Measurements from ENCODE around the gene KPTN. TPM values are rescaled to one million over a fixed set of nuclear protein-coding genes. Genes with fewer than 3 reads are reported as not detected.

Gene KPTN
- total and polyA plus RNA-seq, 7 experiments from 2014 or later, result 4.4 to 9.2 (median 6.7) TPM

- Mint-ChIP-seq H3K27ac (no peak overlapping the region), H3K4me1 (peaks cover 10 to 20% (median 17%) of the 10 kb centered on the region in 7 donors), H3K9me3 (peaks cover 0 to 3% (median 0%) of the 10 kb centered on the region in 11 donors), H3K4me3 (no peak overlapping the region), H3K27me3 (peaks cover 32 to 51% (median 41%) of the 10 kb centered on the region in 5 donors), H3K36me3 (peaks cover 2 to 9% (median 4%) of the 10 kb centered on the region in 5 donors)
- no peak for ATAC-seq
- intact Hi-C loops (cut with micrococcal nuclease), result no loop called here
- H3K9me3 ChIP-seq (ENCODE audit: control insufficient read depth in 2 of 3, low read length in 3 of 3), result no peaks in the 10 kb centered on the region
- CTCF ChIA-PET, result no interaction called here
- DNase-seq, result no peak
- no peaks in the 10 kb centered on the region for H3K36me3 ChIP-seq (ENCODE audit: control insufficient read depth in 2 of 3, insufficient read depth in 3 of 3, low read length in 3 of 3)
- peaks cover 6 to 7% of the 10 kb centered on the region in 2 donors for H3K27me3 ChIP-seq (ENCODE audit: control insufficient read depth in 2 of 2, insufficient read depth in 2 of 2, low read length in 2 of 2)
- POLR2A ChIA-PET, result interaction anchor here (1.0 kb wide), 1 partner anchor 12 kb away, joined by 4 read pairs; no protein-coding TSS in a partner anchor
- H3K4me1 ChIP-seq (ENCODE audit: control insufficient read depth in 2 of 2, insufficient read depth in 2 of 2, low read length in 2 of 2), result no peaks in the 10 kb centered on the region
- H3K4me3 ChIP-seq (ENCODE audit: low read length), result no peak overlapping the region
- no peak overlapping the region for H3K27ac ChIP-seq (ENCODE audit: low read depth, low read length)
Observed at GRCh38 chr19:47473336-47473735, 10.7 kb downstream of the KPTN start.

GRCh38 chr19:47471733-47472457 lies 12.1 kb downstream of the KPTN start, which contains the start of gene SLC8A2:
Gene SLC8A2, minus strand, starts transcription at chr19:47471893. Its CDS starts 5,490 bp downstream, at chr19:47466403.
- peaks cover 6 to 7% of the 10 kb centered on the region in 2 donors for H3K27me3 ChIP-seq (ENCODE audit: control insufficient read depth in 2 of 2, insufficient read depth in 2 of 2, low read length in 2 of 2)

GRCh38 chr19:47471381-47471732 lies 12.7 kb downstream of the KPTN start:
- H3K27ac Mint-ChIP-seq, result peak overlapping the region in 2 of 9 donors; percentile 42 to 73
- H3K4me1 Mint-ChIP-seq, result peaks cover 10 to 20% (median 17%) of the 10 kb centered on the region in 7 donors
- POLR2A ChIA-PET, result no interaction called here
- no peak overlapping the region for H3K4me3 ChIP-seq (ENCODE audit: low read length)
- H3K27me3 Mint-ChIP-seq, result peaks cover 43 to 62% (median 48%) of the 10 kb centered on the region in 5 donors
- DNase-seq (no peak), ATAC-seq (no peak)
- intact Hi-C loops (cut with micrococcal nuclease), result no loop called here
- H3K36me3 Mint-ChIP-seq, result peaks cover 2 to 9% (median 4%) of the 10 kb centered on the region in 5 donors
- peaks cover 6 to 7% of the 10 kb centered on the region in 2 donors for H3K27me3 ChIP-seq (ENCODE audit: control insufficient read depth in 2 of 2, insufficient read depth in 2 of 2, low read length in 2 of 2)
- H3K4me3 Mint-ChIP-seq, result peak overlapping the region in 7 of 10 donors; percentile 36 to 75 (median 52)
- no peak overlapping the region for H3K27ac ChIP-seq (ENCODE audit: low read depth, low read length)
- peaks cover 0 to 4% (median 0%) of the 10 kb centered on the region in 11 donors for H3K9me3 Mint-ChIP-seq
- CTCF ChIA-PET, result no interaction called here
- no peaks in the 10 kb centered on the region for H3K9me3 ChIP-seq (ENCODE audit: control insufficient read depth in 2 of 3, low read length in 3 of 3)
- no peaks in the 10 kb centered on the region for H3K36me3 ChIP-seq (ENCODE audit: control insufficient read depth in 2 of 3, insufficient read depth in 3 of 3, low read length in 3 of 3)
- no peaks in the 10 kb centered on the region for H3K4me1 ChIP-seq (ENCODE audit: control insufficient read depth in 2 of 2, insufficient read depth in 2 of 2, low read length in 2 of 2)

More at GRCh38 chr19:47471733-47472457, 12.1 kb downstream of the KPTN start, which contains the start of gene SLC8A2:
- H3K4me3 ChIP-seq (ENCODE audit: low read length), result no peak within 1 kb of the TSS
- H3K27ac ChIP-seq (ENCODE audit: low read depth, low read length), result no peak within 1 kb of the TSS
- Mint-ChIP-seq H3K4me3 (peak within 1 kb of the TSS in 9 of 10 donors; percentile 42 to 77 (median 67)), H3K36me3 (peaks cover 2 to 9% (median 4%) of the 10 kb centered on the region in 5 donors), H3K9me3 (peaks cover 0 to 3% (median 0%) of the 10 kb centered on the region in 11 donors), H3K4me1 (peaks cover 10 to 20% (median 17%) of the 10 kb centered on the region in 7 donors), H3K27ac (peak within 1 kb of the TSS in 4 of 9 donors; percentile 25 to 80 (median 58)), H3K27me3 (peaks cover 39 to 57% (median 48%) of the 10 kb centered on the region in 5 donors)
- ChIA-PET CTCF (no interaction called here), POLR2A (no interaction called here)
- DNase-seq (peak; percentile 42 to 84 (median 70)), ATAC-seq (peak; percentile 93)
- no peaks in the 10 kb centered on the region for H3K9me3 ChIP-seq (ENCODE audit: control insufficient read depth in 2 of 3, low read length in 3 of 3)
- intact Hi-C loops (cut with micrococcal nuclease), result no loop called here
- no peaks in the 10 kb centered on the region for H3K36me3 ChIP-seq (ENCODE audit: control insufficient read depth in 2 of 3, insufficient read depth in 3 of 3, low read length in 3 of 3)
- H3K4me1 ChIP-seq (ENCODE audit: control insufficient read depth in 2 of 2, insufficient read depth in 2 of 2, low read length in 2 of 2), result no peaks in the 10 kb centered on the region

GRCh38 chr19:47470447-47471195 lies 13.4 kb downstream of the KPTN start:
- H3K27me3 Mint-ChIP-seq, result peaks cover 43 to 67% (median 48%) of the 10 kb centered on the region in 5 donors
- CTCF ChIA-PET, result no interaction called here
- H3K4me3 ChIP-seq (ENCODE audit: low read length), result no peak overlapping the region
- no peaks in the 10 kb centered on the region for H3K9me3 ChIP-seq (ENCODE audit: control insufficient read depth in 2 of 3, low read length in 3 of 3)
- peaks cover 10 to 20% (median 17%) of the 10 kb centered on the region in 7 donors for H3K4me1 Mint-ChIP-seq
- POLR2A ChIA-PET, result interaction anchor here (0.8 kb wide), 1 partner anchor 24 kb away, joined by 3 read pairs; no protein-coding TSS in a partner anchor
- intact Hi-C loops (cut with micrococcal nuclease), result no loop called here
- ATAC-seq, result no peak
- peak overlapping the region in 2 of 9 donors; percentile 7 to 73 for H3K27ac Mint-ChIP-seq
- H3K4me1 ChIP-seq (ENCODE audit: control insufficient read depth in 2 of 2, insufficient read depth in 2 of 2, low read length in 2 of 2), result no peaks in the 10 kb centered on the region
- peaks cover 2 to 9% (median 4%) of the 10 kb centered on the region in 5 donors for H3K36me3 Mint-ChIP-seq
- H3K27me3 ChIP-seq (ENCODE audit: control insufficient read depth in 2 of 2, insufficient read depth in 2 of 2, low read length in 2 of 2), result peaks cover 6 to 7% of the 10 kb centered on the region in 2 donors
- no peak for DNase-seq
- peak overlapping the region in 6 of 10 donors; percentile 14 to 75 (median 53) for H3K4me3 Mint-ChIP-seq
- H3K9me3 Mint-ChIP-seq, result peaks cover 0 to 5% (median 0%) of the 10 kb centered on the region in 11 donors
- H3K36me3 ChIP-seq (ENCODE audit: control insufficient read depth in 2 of 3, insufficient read depth in 3 of 3, low read length in 3 of 3), result no peaks in the 10 kb centered on the region
- H3K27ac ChIP-seq (ENCODE audit: low read depth, low read length), result no peak overlapping the region

GRCh38 chr19:47469719-47470118 lies 14.3 kb downstream of the KPTN start:
- Mint-ChIP-seq H3K4me3 (peak overlapping the region in 1 of 10 donors; percentile 42), H3K4me1 (peaks cover 10 to 20% (median 17%) of the 10 kb centered on the region in 7 donors), H3K36me3 (peaks cover 1 to 4% (median 3%) of the 10 kb centered on the region in 5 donors), H3K9me3 (peaks cover 0 to 5% (median 0%) of the 10 kb centered on the region in 11 donors), H3K27me3 (peaks cover 45 to 65% (median 48%) of the 10 kb centered on the region in 5 donors), H3K27ac (no peak overlapping the region)
- Histone ChIP-seq H3K4me1 (ENCODE audit: control insufficient read depth in 2 of 2, insufficient read depth in 2 of 2, low read length in 2 of 2) (no peaks in the 10 kb centered on the region), H3K4me3 (ENCODE audit: low read length) (no peak overlapping the region), H3K9me3 (ENCODE audit: control insufficient read depth in 2 of 3, low read length in 3 of 3) (no peaks in the 10 kb centered on the region), H3K36me3 (ENCODE audit: control insufficient read depth in 2 of 3, insufficient read depth in 3 of 3, low read length in 3 of 3) (no peaks in the 10 kb centered on the region), H3K27me3 (ENCODE audit: control insufficient read depth in 2 of 2, insufficient read depth in 2 of 2, low read length in 2 of 2) (peaks cover 6 to 7% of the 10 kb centered on the region in 2 donors), H3K27ac (ENCODE audit: low read depth, low read length) (no peak overlapping the region)
- ATAC-seq, result no peak
- ChIA-PET POLR2A (interaction anchor here (0.8 kb wide), 1 partner anchor 23 kb away, joined by 3 read pairs; no protein-coding TSS in a partner anchor), CTCF (no interaction called here)
- intact Hi-C loops (cut with micrococcal nuclease), result no loop called here
- no peak for DNase-seq

GRCh38 chr19:47469363-47469700 lies 14.7 kb downstream of the KPTN start:
- H3K27ac ChIP-seq (ENCODE audit: low read depth, low read length), result no peak overlapping the region
- POLR2A ChIA-PET, result no interaction called here
- no peak overlapping the region for H3K27ac Mint-ChIP-seq
- peaks cover 0 to 4% (median 0%) of the 10 kb centered on the region in 11 donors for H3K9me3 Mint-ChIP-seq
- H3K4me3 ChIP-seq (ENCODE audit: low read length), result no peak overlapping the region
- H3K36me3 ChIP-seq (ENCODE audit: control insufficient read depth in 2 of 3, insufficient read depth in 3 of 3, low read length in 3 of 3), result no peaks in the 10 kb centered on the region
- H3K27me3 Mint-ChIP-seq, result peaks cover 46 to 62% (median 50%) of the 10 kb centered on the region in 5 donors
- H3K9me3 ChIP-seq (ENCODE audit: control insufficient read depth in 2 of 3, low read length in 3 of 3), result no peaks in the 10 kb centered on the region
- H3K4me3 Mint-ChIP-seq, result no peak overlapping the region
- peaks cover 6 to 7% of the 10 kb centered on the region in 2 donors for H3K27me3 ChIP-seq (ENCODE audit: control insufficient read depth in 2 of 2, insufficient read depth in 2 of 2, low read length in 2 of 2)
- peaks cover 0 to 4% (median 2%) of the 10 kb centered on the region in 5 donors for H3K36me3 Mint-ChIP-seq
- ATAC-seq (no peak), DNase-seq (no peak)
- CTCF ChIA-PET, result no interaction called here
- H3K4me1 ChIP-seq (ENCODE audit: control insufficient read depth in 2 of 2, insufficient read depth in 2 of 2, low read length in 2 of 2), result no peaks in the 10 kb centered on the region
- intact Hi-C loops (cut with micrococcal nuclease), result no loop called here
- peaks cover 10 to 20% (median 17%) of the 10 kb centered on the region in 7 donors for H3K4me1 Mint-ChIP-seq

Data from naive thymus-derived CD4-positive, alpha-beta T cell (primary cell).